ENCODE measurements around the gene HRG.

The HRG gene

DNA sequence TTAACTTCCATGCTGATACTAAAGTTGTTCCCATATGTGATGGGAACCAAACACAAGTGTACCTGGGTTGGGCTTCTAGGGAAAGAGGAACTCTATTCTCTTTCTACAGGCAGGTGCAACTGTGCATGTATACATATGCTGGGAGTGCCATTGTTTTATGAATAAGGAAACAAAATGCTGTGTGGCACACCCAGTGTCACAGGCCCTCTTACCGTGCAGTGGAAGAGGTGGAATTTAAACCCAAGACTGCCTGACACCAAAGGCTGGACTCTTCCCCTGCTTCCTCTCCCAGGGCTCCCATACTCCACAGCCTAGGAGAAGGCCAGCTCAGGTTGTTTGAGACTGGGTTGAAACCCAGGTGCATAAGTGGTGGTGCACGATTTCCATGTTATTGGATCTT is 27.6 kb upstream of the HRG start:
- H3K4me3 ChIP-seq (ENCODE audit: low read depth, low read length) = no peak overlapping the region

DNA sequence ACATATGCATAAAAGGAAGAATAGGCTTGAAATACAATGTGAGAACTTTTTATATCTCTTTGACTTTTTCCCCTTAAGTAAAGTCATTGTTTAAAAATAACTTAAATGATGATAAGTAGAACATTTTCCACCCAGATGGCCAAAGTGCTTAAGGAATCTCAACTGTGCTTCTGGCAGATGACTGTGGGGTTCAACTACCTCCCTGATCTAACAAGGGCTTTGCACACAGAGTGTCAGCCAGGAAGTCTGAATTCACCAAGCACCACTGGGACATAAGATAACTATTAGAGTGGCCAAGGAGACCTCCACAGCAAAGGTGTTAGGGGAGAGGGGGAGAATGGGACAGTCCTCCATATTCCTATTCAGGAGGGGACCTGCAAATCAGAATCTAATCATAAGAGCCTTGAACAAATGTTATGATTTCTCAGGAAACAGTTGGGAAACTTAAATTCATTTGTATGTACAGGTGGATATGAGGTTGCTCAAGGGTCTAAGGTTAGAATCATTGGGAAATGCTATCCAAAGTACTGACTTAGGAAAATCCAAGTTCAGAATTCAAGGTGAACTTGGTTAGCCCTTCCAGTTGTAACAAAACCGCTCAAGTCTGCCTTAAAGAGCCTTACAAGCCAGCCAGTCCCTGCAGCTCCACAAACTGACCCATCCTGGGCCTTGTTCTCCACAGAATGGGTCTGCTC is 25.9 kb upstream of the HRG start, which contains the start of gene FETUB:
TSS of gene FETUB (plus strand) at position 622 of the 695 bp plus-strand sequence. CDS start at position 684, 62 bp downstream.
- H3K4me3 ChIP-seq (ENCODE audit: low read depth, low read length) = no peak within 1 kb of the TSS

- H3K4me3 ChIP-seq (ENCODE audit: low read depth, low read length) = no peak overlapping the region
These were observed 25.4 kb upstream of the HRG start for GRCh38 chr3:186640473-186640818.

DNA sequence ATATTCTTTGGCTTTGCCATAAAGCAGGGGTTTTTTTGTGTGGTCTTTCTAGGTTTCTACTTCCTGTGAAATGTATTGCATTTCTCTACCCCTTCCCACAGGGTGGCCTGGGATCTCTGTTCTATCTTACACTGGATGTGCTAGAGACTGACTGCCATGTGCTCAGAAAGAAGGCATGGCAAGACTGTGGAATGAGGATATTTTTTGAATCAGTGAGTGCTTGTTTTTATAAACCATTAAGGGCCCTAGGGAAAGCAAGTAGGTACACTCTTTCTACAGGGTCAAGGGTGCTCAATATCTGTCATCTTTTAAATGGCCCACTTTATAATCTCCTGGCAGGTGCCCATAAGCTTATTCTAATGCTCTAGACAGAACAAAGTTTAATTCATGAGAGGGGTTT is 24.9 kb upstream of the HRG start:
- H3K4me3 ChIP-seq (ENCODE audit: low read depth, low read length) = no peak overlapping the region

- no peak overlapping the region for H3K4me3 ChIP-seq (ENCODE audit: low read depth, low read length)
These were observed 23.8 kb upstream of the HRG start for GRCh38 chr3:186642014-186642413.

GRCh38 chr3:186643493-186643892 is 22.3 kb upstream of the HRG start:
- H3K4me3 ChIP-seq (ENCODE audit: low read depth, low read length) = no peak overlapping the region

DNA sequence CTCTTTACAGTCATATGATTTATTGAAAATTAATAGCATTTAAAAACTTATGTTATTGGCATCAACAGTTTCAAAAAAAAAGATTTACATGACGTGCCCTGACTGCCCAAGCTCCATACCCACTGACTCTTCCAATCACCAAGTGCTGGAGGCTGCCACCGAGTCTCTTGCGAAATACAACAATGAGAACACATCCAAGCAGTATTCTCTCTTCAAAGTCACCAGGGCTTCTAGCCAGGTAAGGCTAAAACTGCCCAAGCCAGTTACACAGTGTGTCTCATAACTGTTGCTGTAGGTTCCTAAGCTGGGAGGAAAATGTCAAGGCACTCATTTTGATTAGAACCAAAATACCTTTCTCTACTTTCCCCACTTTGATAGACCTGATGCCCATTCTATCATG is 21.1 kb upstream of the HRG start:
- H3K4me3 ChIP-seq (ENCODE audit: low read depth, low read length) = no peak overlapping the region

DNA sequence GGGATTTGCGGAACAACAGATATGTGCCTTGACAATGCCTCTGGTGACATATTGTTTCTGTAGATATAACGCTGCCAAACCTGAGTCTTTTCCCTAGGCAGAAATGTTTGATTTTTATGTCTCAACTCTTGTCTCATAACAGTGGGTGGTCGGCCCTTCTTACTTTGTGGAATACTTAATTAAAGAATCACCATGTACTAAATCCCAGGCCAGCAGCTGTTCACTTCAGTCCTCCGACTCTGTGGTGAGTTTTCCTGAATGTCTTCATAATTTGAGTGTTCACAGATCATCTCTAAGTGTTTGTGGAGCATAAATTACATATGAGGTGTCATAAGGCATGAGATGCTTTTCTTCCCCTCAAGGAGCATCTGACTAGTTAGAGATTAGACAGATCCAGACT is 19.7 kb upstream of the HRG start:
- no peak overlapping the region for H3K4me3 ChIP-seq (ENCODE audit: low read depth, low read length)

DNA sequence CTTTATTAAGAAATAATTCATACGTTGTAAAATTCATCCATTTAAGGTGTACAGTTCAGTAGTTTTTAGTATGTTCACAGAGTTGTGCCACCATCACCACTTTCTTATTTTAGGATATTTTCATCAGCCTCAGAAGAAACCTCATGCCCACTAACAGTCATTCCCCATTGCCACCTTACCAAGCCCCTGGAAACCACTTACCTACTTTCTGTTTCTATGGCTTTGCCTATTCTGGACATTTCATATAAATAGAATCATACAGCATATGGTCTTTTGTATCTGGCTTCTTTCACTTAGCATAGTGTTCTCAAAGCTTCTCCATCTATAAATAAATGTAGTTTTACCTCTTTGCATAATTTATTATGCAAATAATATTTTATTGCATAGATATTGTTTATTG is 19.0 kb upstream of the HRG start:
- H3K4me3 ChIP-seq (ENCODE audit: low read depth, low read length) = no peak overlapping the region

DNA sequence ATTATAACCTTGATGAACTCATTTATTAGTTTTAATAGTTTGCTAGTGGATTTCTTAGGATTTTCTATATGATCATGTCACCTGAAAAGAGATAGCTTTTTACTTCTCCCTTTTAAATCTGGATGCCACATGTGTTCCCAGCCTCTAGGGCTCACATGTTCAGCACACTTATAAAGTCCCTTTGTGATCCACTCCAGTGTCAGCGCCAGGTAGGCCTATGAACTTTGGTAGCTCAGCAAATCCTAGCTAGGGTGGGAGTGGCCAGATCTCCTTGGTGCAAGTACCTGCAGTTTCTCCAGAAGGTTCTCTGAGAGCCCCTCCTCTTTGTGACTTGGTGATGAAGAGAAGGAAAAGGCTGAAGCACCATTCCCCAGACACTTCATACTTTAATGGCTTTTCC is 17.0 kb upstream of the HRG start:
- no peak overlapping the region for H3K4me3 ChIP-seq (ENCODE audit: low read depth, low read length)

- no peak overlapping the region for H3K4me3 ChIP-seq (ENCODE audit: low read depth, low read length)
These were observed 14.1 kb upstream of the HRG start for GRCh38 chr3:186651678-186652215.

- H3K4me3 ChIP-seq (ENCODE audit: low read depth, low read length) = no peak overlapping the region
These were observed 12.6 kb upstream of the HRG start for GRCh38 chr3:186653080-186653707.

- no peak overlapping the region for H3K4me3 ChIP-seq (ENCODE audit: low read depth, low read length)
These were observed 11.8 kb upstream of the HRG start for GRCh38 chr3:186653984-186654383.

DNA sequence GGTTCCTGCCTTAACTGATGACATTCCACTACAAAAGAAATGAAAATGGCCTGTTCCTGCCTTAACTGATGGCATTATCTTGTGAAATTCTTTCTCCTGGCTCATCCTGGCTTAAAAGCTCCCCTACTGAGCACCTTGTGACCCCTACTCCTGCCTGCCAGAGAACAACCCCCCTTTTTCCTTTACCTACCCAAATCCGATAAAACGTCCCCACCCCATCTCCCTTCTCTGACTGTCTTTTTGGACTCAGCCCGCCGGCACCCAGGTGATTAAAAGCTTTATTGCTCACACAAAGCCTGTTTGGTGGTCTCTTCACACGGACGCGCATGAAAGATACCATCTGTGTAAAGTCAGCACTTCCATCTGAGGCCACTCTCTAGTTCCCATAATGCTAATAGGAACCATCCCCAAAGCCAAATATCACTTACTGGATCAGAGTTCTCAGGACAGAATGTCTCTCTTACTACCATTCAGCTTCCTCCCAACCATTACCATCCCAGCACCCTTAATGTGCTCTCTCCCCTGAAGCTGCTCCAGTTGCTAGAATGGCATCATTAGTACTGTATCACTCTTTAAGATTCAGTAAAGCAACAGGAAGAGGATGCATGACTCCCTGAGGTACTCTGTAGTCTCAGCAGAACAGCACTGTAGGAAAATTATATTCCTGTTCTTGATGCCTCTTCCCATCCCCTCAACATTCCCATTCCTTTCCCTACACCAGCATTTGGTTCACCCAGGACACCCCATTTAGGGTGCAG is 2.3 kb upstream of the HRG start:
- no peak overlapping the region for H3K4me3 ChIP-seq (ENCODE audit: low read depth, low read length)

DNA sequence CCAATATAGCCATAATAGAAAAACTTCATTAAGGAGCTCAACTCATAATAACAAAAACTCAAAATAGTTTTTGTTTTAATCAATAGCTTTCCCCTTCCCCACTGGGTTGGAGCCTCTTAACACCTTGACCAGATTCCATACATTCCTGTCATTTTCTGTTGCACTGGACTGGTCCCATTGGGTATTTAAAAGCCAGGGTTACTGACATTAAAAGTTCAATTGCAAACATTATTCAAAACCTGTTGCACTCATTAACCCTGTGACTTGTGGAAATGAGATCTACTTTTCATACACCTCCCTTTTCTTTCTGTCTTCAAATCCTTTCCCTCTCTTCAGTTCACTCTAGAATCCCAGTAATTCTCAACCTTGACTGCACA is 1.7 kb upstream of the HRG start:
- H3K4me3 ChIP-seq (ENCODE audit: low read depth, low read length) = no peak overlapping the region

- H3K4me3 ChIP-seq (ENCODE audit: low read depth, low read length) = no peak overlapping the region
These were observed 1.3 kb upstream of the HRG start for GRCh38 chr3:186664506-186664905.

- H3K4me3 ChIP-seq (ENCODE audit: low read depth, low read length) = no peak overlapping the region
These were observed 2.6 kb downstream of the HRG start for GRCh38 chr3:186668426-186668825.

DNA sequence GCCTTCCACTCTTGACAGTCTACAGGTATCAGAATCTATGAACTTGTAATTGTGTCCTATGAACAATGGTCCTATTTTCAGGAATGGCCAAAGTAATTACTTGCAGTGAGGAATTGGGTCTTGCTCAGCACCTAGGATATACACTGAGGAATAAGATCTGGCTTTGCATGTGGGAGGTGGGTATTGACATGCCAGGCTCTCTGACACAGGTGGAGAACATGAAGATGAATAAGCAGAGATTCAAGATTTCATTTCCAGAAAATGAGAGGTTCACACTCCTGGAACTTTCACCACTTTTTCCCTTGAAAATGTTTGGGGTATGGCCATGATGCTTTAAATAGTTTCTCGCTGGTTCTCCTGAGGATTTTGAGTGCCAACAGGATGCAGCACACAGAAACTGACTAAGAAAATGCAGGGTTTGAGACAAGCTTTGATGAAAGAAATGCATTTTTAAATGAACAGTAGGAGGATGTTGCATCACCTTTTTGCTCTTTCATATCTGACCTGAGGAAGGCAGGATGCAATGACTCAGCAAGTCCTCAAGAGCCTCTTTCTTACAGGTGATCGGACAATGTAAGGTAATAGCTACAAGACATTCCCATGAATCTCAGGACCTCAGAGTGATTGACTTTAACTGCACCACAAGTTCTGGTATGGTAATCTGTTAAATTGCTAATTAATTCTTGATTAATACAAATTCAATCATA is 3.7 kb downstream of the HRG start:
- no peak overlapping the region for H3K4me3 ChIP-seq (ENCODE audit: low read depth, low read length)

GRCh38 chr3:186670155-186670554 is 4.3 kb downstream of the HRG start:
- no peak overlapping the region for H3K4me3 ChIP-seq (ENCODE audit: low read depth, low read length)

DNA sequence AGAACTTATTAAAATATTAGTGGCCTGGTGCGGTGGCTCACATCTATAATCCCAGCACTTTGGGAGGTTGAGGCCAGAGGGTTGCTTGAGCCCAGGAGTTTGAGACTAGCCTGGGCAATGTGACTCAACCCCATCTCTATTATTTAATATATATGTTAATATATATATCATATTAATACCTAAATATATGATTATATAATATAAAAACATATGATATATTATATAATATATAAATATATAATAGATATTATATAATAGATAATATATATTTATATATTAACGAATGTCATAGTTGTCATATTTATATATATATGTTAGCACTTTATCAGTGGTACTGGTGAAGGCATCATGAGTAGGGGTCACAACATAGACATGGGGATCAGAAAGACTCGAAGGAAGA is 5.2 kb downstream of the HRG start:
- no peak overlapping the region for H3K4me3 ChIP-seq (ENCODE audit: low read depth, low read length)

DNA sequence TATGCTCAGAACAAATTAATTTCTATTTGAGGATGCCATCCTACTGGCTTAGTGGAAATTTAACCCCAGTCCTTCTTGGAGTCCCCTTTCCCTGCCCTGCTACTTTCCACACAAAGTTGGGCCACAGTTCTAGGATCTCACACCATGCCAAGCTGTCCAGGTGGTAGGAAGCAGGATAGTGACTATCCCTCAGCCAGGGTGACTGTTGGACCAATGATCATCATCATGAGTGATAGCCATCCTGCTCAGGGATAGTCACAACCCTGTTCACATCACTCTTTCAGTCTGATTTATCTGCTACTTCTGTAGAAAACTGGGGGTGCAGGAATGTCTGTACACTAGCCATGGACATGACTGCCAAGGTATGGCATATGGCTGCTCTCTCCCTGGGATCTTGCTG is 12.8 kb downstream of the HRG start:
- H3K4me3 ChIP-seq (ENCODE audit: low read depth, low read length) = no peak overlapping the region

Measured in iPS-11a (cell line).